ENCODE data around the gene CDKL5. TPM values are rescaled to one million over a fixed set of nuclear protein-coding genes. Genes with fewer than 3 reads are reported as not detected.

The CDKL5 gene
- total RNA-seq, 1 donor from 2014 or later: 17.7 TPM

- FAIRE-seq (peak; percentile 91), DNase-seq (ENCODE audit: low read depth) (peak; percentile 77)
- H3K4me3 Mint-ChIP-seq (ENCODE audit: unreplicated experiment): peak overlapping the region; percentile 60
- Histone ChIP-seq H3K9me3 (ENCODE audit: insufficient read depth, low read depth, low read length) (no peaks in the 10 kb centered on the region), H3K27me3 (ENCODE audit: insufficient read depth, low read length) (no peaks in the 10 kb centered on the region), H3K4me2 (ENCODE audit: low read length) (peak overlapping the region; percentile 73), H3K9ac (ENCODE audit: low read length) (peak overlapping the region; percentile 5), H3K4me1 (ENCODE audit: insufficient read depth, low read length) (peaks cover 9% of the 10 kb centered on the region), H2AFZ (ENCODE audit: low read depth, low read length) (no peak overlapping the region), H3K79me2 (ENCODE audit: insufficient read depth, low read length) (no peaks in the 10 kb centered on the region), H3K27ac (ENCODE audit: low read depth, low read length) (no peak overlapping the region), H3K4me3 (ENCODE audit: insufficient read depth, low read depth, low read length) (no peak overlapping the region), H4K20me1 (ENCODE audit: insufficient read depth, low read length) (no peaks in the 10 kb centered on the region), H3K36me3 (ENCODE audit: insufficient read depth, low read length) (peaks cover 2% of the 10 kb centered on the region)
- peak overlapping the region; percentile 87 for H3K27ac Mint-ChIP-seq (ENCODE audit: unreplicated experiment)
- H3K36me3 Mint-ChIP-seq (ENCODE audit: low read depth, unreplicated experiment): no peaks in the 10 kb centered on the region
- TF ChIP-seq CTCF (IDR thresholded peaks at IDR 0.05; ENCODE audit: insufficient read depth, low read depth, low read length): no peak
- TF ChIP-seq EZH2 (IDR thresholded peaks at IDR 0.05; ENCODE audit: insufficient read depth, low read length): no peak
- H3K9me3 Mint-ChIP-seq (ENCODE audit: unreplicated experiment): no peaks in the 10 kb centered on the region
- H3K27me3 Mint-ChIP-seq (ENCODE audit: low read depth, unreplicated experiment): no peaks in the 10 kb centered on the region
- H3K4me1 Mint-ChIP-seq (ENCODE audit: low read depth, unreplicated experiment): peaks cover 19% of the 10 kb centered on the region
Observed at GRCh38 chrX:18617407-18617750, 192.0 kb downstream of the CDKL5 start.

- no peak for FAIRE-seq
- no peak overlapping the region for H3K4me3 Mint-ChIP-seq (ENCODE audit: unreplicated experiment)
Observed at GRCh38 chrX:18619288-18619687, 193.9 kb downstream of the CDKL5 start.

More at GRCh38 chrX:18619288-18619687, 193.9 kb downstream of the CDKL5 start:
- Histone ChIP-seq H3K27me3 (ENCODE audit: insufficient read depth, low read length) (no peaks in the 10 kb centered on the region), H3K4me1 (ENCODE audit: insufficient read depth, low read length) (peaks cover 9% of the 10 kb centered on the region), H3K9me3 (ENCODE audit: insufficient read depth, low read depth, low read length) (no peaks in the 10 kb centered on the region), H4K20me1 (ENCODE audit: insufficient read depth, low read length) (no peaks in the 10 kb centered on the region), H3K79me2 (ENCODE audit: insufficient read depth, low read length) (no peaks in the 10 kb centered on the region), H2AFZ (ENCODE audit: low read depth, low read length) (no peak overlapping the region), H3K36me3 (ENCODE audit: insufficient read depth, low read length) (no peaks in the 10 kb centered on the region), H3K27ac (ENCODE audit: low read depth, low read length) (no peak overlapping the region), H3K4me3 (ENCODE audit: insufficient read depth, low read depth, low read length) (no peak overlapping the region), H3K9ac (ENCODE audit: low read length) (no peak overlapping the region), H3K4me2 (ENCODE audit: low read length) (no peak overlapping the region)
- TF ChIP-seq EZH2 (IDR thresholded peaks at IDR 0.05; ENCODE audit: insufficient read depth, low read length) (no peak), CTCF (IDR thresholded peaks at IDR 0.05; ENCODE audit: insufficient read depth, low read depth, low read length) (no peak)
- no peaks in the 10 kb centered on the region for H3K36me3 Mint-ChIP-seq (ENCODE audit: low read depth, unreplicated experiment)
- H3K4me1 Mint-ChIP-seq (ENCODE audit: low read depth, unreplicated experiment): peaks cover 19% of the 10 kb centered on the region
- H3K27me3 Mint-ChIP-seq (ENCODE audit: low read depth, unreplicated experiment): no peaks in the 10 kb centered on the region
- no peak for DNase-seq (ENCODE audit: low read depth)
- no peaks in the 10 kb centered on the region for H3K9me3 Mint-ChIP-seq (ENCODE audit: unreplicated experiment)
- H3K27ac Mint-ChIP-seq (ENCODE audit: unreplicated experiment): no peak overlapping the region
